Right lobe of liver (tissue), 4 donors: Measurements from ENCODE around the gene ENTPD2.

Experiments used
- POLR2A ChIP-seq: fragments of 450-650 bp; IDR thresholded peaks from one replicate; pipeline ENCODE4 v1.6.1; 2017; ENCODE audit warnings: antibody characterized with exemption, mild to moderate bottlenecking
- TF ChIP-seq, protein P1 (sequence below), 4 donors: fragments of 200-600 bp in 3 of 4; fragments of 450-650 bp in 1 of 4; IDR thresholded peaks; one replicate each; pipeline versions ENCODE4 v1.5.1 to v1.8.0; 2016 to 2022; ENCODE audit warnings: antibody characterized with exemption in 4 of 4, mild to moderate bottlenecking in 2 of 4
- donor health status: DM: no; HTN: no; CAD: no.
- donor health status: DM: no; HTN: no; CAD: no.
- donor health status: DM: no; HTN: yes; CAD: no.

DNA sequence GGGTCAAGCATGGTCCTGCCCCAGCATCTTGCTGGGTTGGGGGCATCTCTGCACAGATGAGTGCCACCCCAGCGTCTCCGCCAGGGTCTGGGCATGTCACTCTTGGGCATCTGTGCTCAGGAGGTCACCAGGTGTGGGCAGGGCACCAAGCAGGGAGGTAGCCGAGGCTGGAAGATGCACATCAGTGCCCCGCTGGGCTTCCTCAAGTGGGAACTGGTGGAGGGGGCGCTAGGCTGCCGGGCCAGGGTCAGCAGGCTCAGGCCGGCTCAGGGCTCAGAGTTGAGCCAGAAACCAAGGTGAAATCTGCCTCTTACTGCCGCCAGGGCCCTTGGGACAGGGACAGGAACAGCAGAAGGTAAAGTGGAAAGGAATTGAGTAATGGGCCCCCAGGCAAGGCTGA, 17.9 kb downstream of the ENTPD2 start:
- TF ChIP-seq, protein P1, sequence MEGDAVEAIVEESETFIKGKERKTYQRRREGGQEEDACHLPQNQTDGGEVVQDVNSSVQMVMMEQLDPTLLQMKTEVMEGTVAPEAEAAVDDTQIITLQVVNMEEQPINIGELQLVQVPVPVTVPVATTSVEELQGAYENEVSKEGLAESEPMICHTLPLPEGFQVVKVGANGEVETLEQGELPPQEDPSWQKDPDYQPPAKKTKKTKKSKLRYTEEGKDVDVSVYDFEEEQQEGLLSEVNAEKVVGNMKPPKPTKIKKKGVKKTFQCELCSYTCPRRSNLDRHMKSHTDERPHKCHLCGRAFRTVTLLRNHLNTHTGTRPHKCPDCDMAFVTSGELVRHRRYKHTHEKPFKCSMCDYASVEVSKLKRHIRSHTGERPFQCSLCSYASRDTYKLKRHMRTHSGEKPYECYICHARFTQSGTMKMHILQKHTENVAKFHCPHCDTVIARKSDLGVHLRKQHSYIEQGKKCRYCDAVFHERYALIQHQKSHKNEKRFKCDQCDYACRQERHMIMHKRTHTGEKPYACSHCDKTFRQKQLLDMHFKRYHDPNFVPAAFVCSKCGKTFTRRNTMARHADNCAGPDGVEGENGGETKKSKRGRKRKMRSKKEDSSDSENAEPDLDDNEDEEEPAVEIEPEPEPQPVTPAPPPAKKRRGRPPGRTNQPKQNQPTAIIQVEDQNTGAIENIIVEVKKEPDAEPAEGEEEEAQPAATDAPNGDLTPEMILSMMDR (IDR thresholded peaks at IDR 0.05) = no peak
- TF ChIP-seq POLR2A = no peak
